H1 (cell line): ENCODE results near the gene DLL4. TPM values are rescaled to one million over a fixed set of nuclear protein-coding genes. Genes with fewer than 3 reads are reported as not detected.

Experiments
- CTCF ChIA-PET: fragments of 300-600 bp; sonication (Branson Sonifier 250); formaldehyde crosslinking; loops from one replicate; lab custom pipeline; 2021; ENCODE audit not compliant: partially characterized antibody; lab: Charles Lee
- POLR2A ChIA-PET: fragments of 300-600 bp; sonication (Branson Sonifier 250); formaldehyde crosslinking; loops from one replicate; lab custom pipeline; 2021; ENCODE audit warnings: inconsistent platforms; ENCODE audit not compliant: partially characterized antibody; lab: Charles Lee
- DNase-seq, 2 experiments: peaks; one replicate each; pipeline versions ENCODE4 v3.0.0 to v3.0.0-alpha.2; 2010 to 2022; ENCODE audit warnings: low spot score in 2 of 2, low read depth in 1 of 2, mixed read lengths in 1 of 2
- FAIRE-seq: peaks from 2 replicates; lab custom pipeline; 2011; peaks lifted over from hg19 to GRCh38; lab: Jason Lieb, UNC
- H2AFZ ChIP-seq: 2 replicates; pipeline ENCODE4 v1.8.1; 2012; ENCODE audit warnings: low read length, inconsistent platforms
- H2AK5ac ChIP-seq: 2 replicates; pipeline ENCODE4 v1.6.1; 2013; ENCODE audit warnings: low read depth, low read length
- H2BK120ac ChIP-seq: replicated peaks from 2 replicates; pipeline ENCODE3; 2013; ENCODE audit warnings: low read depth, low read length, inconsistent platforms
- H2BK12ac ChIP-seq: 2 replicates; pipeline ENCODE4 v1.6.1; 2013; ENCODE audit warnings: low read depth, low read length
- H2BK15ac ChIP-seq: 2 replicates; pipeline ENCODE4 v1.6.1; 2013; ENCODE audit warnings: low read length
- H2BK20ac ChIP-seq: 2 replicates; pipeline ENCODE4 v1.6.1; 2013; ENCODE audit warnings: low read length
- H2BK5ac ChIP-seq: 2 replicates; pipeline ENCODE4 v1.6.1; 2013; ENCODE audit warnings: low read depth, low read length
- H3K14ac ChIP-seq: 2 replicates; pipeline ENCODE4 v1.6.1; 2013; ENCODE audit warnings: inconsistent platforms; ENCODE audit not compliant: insufficient read length
- H3K18ac ChIP-seq: 2 replicates; pipeline ENCODE4 v1.6.1; 2013; ENCODE audit warnings: low read length; ENCODE audit errors: extremely low read depth
- H3K23ac ChIP-seq: 2 replicates; pipeline ENCODE4 v1.6.1; 2013; ENCODE audit warnings: inconsistent platforms; ENCODE audit not compliant: insufficient read length
- H3K23me2 ChIP-seq: 2 replicates; pipeline ENCODE4 v1.6.1; 2013; ENCODE audit warnings: low read depth, low read length
- H3K27ac ChIP-seq: 2 replicates; pipeline ENCODE4 v1.6.1; 2011; ENCODE audit warnings: low read depth, low read length, inconsistent platforms
- H3K27me3 ChIP-seq, 4 experiments: replicated peaks in 1 of 4; 1 replicate in 1 of 4; 2 replicates in 3 of 4; pipeline versions ENCODE4 v1.6.1 to v1.8.1; 2011 to 2013; ENCODE audit warnings: low read length in 3 of 4, mild to moderate bottlenecking in 3 of 4, inconsistent platforms in 2 of 4, mixed read lengths in 2 of 4, moderate library complexity in 1 of 4; ENCODE audit not compliant: control insufficient read depth in 3 of 4, insufficient read depth in 3 of 4; ENCODE audit errors: extremely low read depth in 1 of 4
- H3K36me3 ChIP-seq, 4 experiments: 2 replicates each; pipeline versions ENCODE4 v1.6.1 to v1.8.1; 2011 to 2013; ENCODE audit warnings: mild to moderate bottlenecking in 4 of 4, low read length in 3 of 4, moderate library complexity in 2 of 4, control low read depth in 1 of 4, inconsistent platforms in 1 of 4; ENCODE audit not compliant: insufficient read depth in 4 of 4, control insufficient read depth in 2 of 4
- H3K4ac ChIP-seq: replicated peaks from 2 replicates; pipeline ENCODE3; 2013; ENCODE audit warnings: low read length, low read depth, mixed read lengths, inconsistent platforms; ENCODE audit not compliant: insufficient read length
- H3K4me1 ChIP-seq, 4 experiments: replicated peaks in 1 of 4; 1 replicate in 1 of 4; 2 replicates in 3 of 4; pipeline versions ENCODE4 v1.6.1 to v1.8.1; 2011 to 2013; ENCODE audit warnings: low read length in 3 of 4, inconsistent platforms in 2 of 4, mixed read lengths in 1 of 4; ENCODE audit not compliant: insufficient read depth in 4 of 4, control insufficient read depth in 3 of 4
- H3K4me2 ChIP-seq, 2 experiments: 2 replicates each; pipeline versions ENCODE4 v1.6.1 to v1.8.1; 2011 to 2013; ENCODE audit warnings: low read depth in 2 of 2, low read length in 2 of 2, control low read depth in 1 of 2, inconsistent platforms in 1 of 2, mild to moderate bottlenecking in 1 of 2; ENCODE audit not compliant: insufficient read depth in 1 of 2
- H3K4me3 ChIP-seq, 4 experiments: fragments of 200-600, 300-600 bp in 1 of 4; sonication (generic), shearing (Covaris generic), sonication (Bioruptor Twin) in 1 of 4; 2 replicates each; pipeline versions ENCODE4 v1.5.1 to v1.8.1; 2011 to 2016; ENCODE audit warnings: low read length in 4 of 4, low read depth in 3 of 4, control low read depth in 2 of 4, inconsistent platforms in 2 of 4, mild to moderate bottlenecking in 2 of 4, mixed read lengths in 1 of 4, moderate library complexity in 1 of 4; ENCODE audit not compliant: insufficient read depth in 2 of 4; ENCODE audit errors: extremely low read depth in 1 of 4
- H3K56ac ChIP-seq: replicated peaks from 2 replicates; pipeline ENCODE3; 2013; ENCODE audit warnings: low read depth, mild to moderate bottlenecking, mixed read lengths, low read length, inconsistent platforms; ENCODE audit not compliant: insufficient read length
- H3K79me1 ChIP-seq: 2 replicates; pipeline ENCODE4 v1.6.1; 2013; ENCODE audit warnings: low read depth, low read length, control low read depth
- H3K79me2 ChIP-seq, 2 experiments: 2 replicates each; pipeline versions ENCODE4 v1.6.1 to v1.8.1; 2012 to 2013; ENCODE audit warnings: low read length in 2 of 2, mild to moderate bottlenecking in 2 of 2, inconsistent platforms in 1 of 2; ENCODE audit not compliant: insufficient read depth in 2 of 2, control insufficient read depth in 1 of 2
- H3K9ac ChIP-seq, 4 experiments: replicated peaks in 1 of 4; 1 replicate in 1 of 4; 2 replicates in 3 of 4; pipeline versions ENCODE4 v1.6.1 to v1.8.1; 2011 to 2013; ENCODE audit warnings: low read depth in 3 of 4, low read length in 3 of 4, control low read depth in 2 of 4, mild to moderate bottlenecking in 2 of 4, moderate library complexity in 2 of 4, inconsistent platforms in 1 of 4; ENCODE audit errors: extremely low read depth in 1 of 4
- H3K9me3 ChIP-seq, 2 experiments: 2 replicates each; pipeline versions ENCODE4 v1.6.1 to v1.8.1; 2012 to 2013; ENCODE audit warnings: mild to moderate bottlenecking in 2 of 2, moderate library complexity in 2 of 2, control low read depth in 1 of 2, inconsistent platforms in 1 of 2, low read depth in 1 of 2, low read length in 1 of 2, mixed read lengths in 1 of 2; ENCODE audit not compliant: insufficient read depth in 2 of 2
- H4K20me1 ChIP-seq, 2 experiments: replicated peaks in 1 of 2; 2 replicates each; pipeline versions ENCODE3 to v1.8.1; 2011 to 2013; ENCODE audit warnings: inconsistent platforms in 2 of 2, low read length in 2 of 2, mild to moderate bottlenecking in 1 of 2; ENCODE audit not compliant: insufficient read depth in 2 of 2, control insufficient read depth in 1 of 2
- H4K5ac ChIP-seq: 2 replicates; pipeline ENCODE4 v1.6.1; 2013; ENCODE audit warnings: low read length, low read depth, mixed read lengths, inconsistent platforms; ENCODE audit not compliant: insufficient read length
- H4K8ac ChIP-seq: 2 replicates; pipeline ENCODE4 v1.8.0; 2013; ENCODE audit warnings: mild to moderate bottlenecking, moderate library complexity, low read length, inconsistent platforms; ENCODE audit not compliant: insufficient read depth; ENCODE audit errors: extremely low read depth
- H4K91ac ChIP-seq: replicated peaks from 2 replicates; pipeline ENCODE3; 2013; ENCODE audit warnings: low read length, mixed read lengths, inconsistent platforms; ENCODE audit not compliant: insufficient read length
- ASH2L ChIP-seq: fragments of 200-600, 300-600 bp; sonication (generic); IDR thresholded peaks from one replicate; pipeline ENCODE4 v1.7.1; 2017; ENCODE audit warnings: low read length
- BCL11A ChIP-seq, 2 experiments: IDR thresholded peaks; one replicate each; pipeline ENCODE4 v1.6.1; 2011; ENCODE audit warnings: low read depth in 2 of 2, low read length in 2 of 2, mild to moderate bottlenecking in 2 of 2
- JUND ChIP-seq: IDR thresholded peaks from 2 replicates; pipeline ENCODE4 v1.6.1; 2011; ENCODE audit warnings: mild to moderate bottlenecking, improper control_type of control experiment, low read length
- KDM1A ChIP-seq: fragments of 200-600, 300-600 bp; sonication (generic); IDR thresholded peaks from 2 replicates; pipeline ENCODE4 v1.7.1; 2016; ENCODE audit warnings: mild to moderate bottlenecking, low read length, borderline replicate concordance
- KDM4A ChIP-seq: IDR thresholded peaks from one replicate; pipeline ENCODE4 v1.7.1; 2012; ENCODE audit warnings: low read depth, mild to moderate bottlenecking, moderate library complexity, low read length, inconsistent platforms; ENCODE audit not compliant: severe bottlenecking
- NANOG ChIP-seq: IDR thresholded peaks from 2 replicates; pipeline ENCODE4 v1.6.1; 2011; ENCODE audit warnings: low read length, low read depth, mild to moderate bottlenecking, inconsistent platforms; ENCODE audit not compliant: insufficient read depth, poor library complexity, severe bottlenecking
- NRF1 ChIP-seq: IDR thresholded peaks from 2 replicates; pipeline ENCODE4 v1.6.1; 2011; ENCODE audit warnings: mild to moderate bottlenecking, low read depth, low read length, improper control_type of control experiment
- POU5F1 ChIP-seq: IDR thresholded peaks from 2 replicates; pipeline ENCODE4 v1.6.1; 2011; ENCODE audit warnings: low read depth, mild to moderate bottlenecking, low read length, moderate library complexity
- SP2 ChIP-seq: IDR thresholded peaks from 2 replicates; pipeline ENCODE4 v1.6.1; 2012; ENCODE audit warnings: mild to moderate bottlenecking, low read length, inconsistent platforms
- SP4 ChIP-seq: IDR thresholded peaks from 2 replicates; pipeline ENCODE4 v1.6.1; 2012; ENCODE audit warnings: low read length, inconsistent platforms
- TAF1 ChIP-seq: IDR thresholded peaks from 2 replicates; pipeline ENCODE4 v1.6.1; 2011; ENCODE audit warnings: mild to moderate bottlenecking, low read depth, low read length
- WGBS, 2 experiments: shearing (Covaris generic) in 1 of 2; methylation state at CpG; one replicate each; pipeline versions ENCODE4 v1.1.6 to v1.1.7; 2013 to 2015; ENCODE audit warnings: low lambda C conversion rate in 2 of 2, mixed read lengths in 2 of 2, inconsistent platforms in 1 of 2, low coverage in 1 of 2, missing lambda C conversion rate in 1 of 2; ENCODE audit not compliant: insufficient replicate concordance in 2 of 2, insufficient coverage in 1 of 2, insufficient read length in 1 of 2; ENCODE audit errors: extremely low coverage in 1 of 2, missing lambda C conversion rate in 1 of 2; 5-methylcytosine and 5-hydroxymethylcytosine counted together
- polyA plus RNA-seq, 7 experiments: library from polyadenylated mRNA; depleted of rRNA in 3 of 7; stranded (reverse) in 5 of 7; unstranded in 2 of 7; fragments of >200 nt in 5 of 7; fragments of 200-250 nt in 2 of 7; gene quantifications; 1 replicate in 5 of 7; 2 replicates in 1 of 7; 4 replicates in 1 of 7; pipeline versions ENCODE4 v1.2.1 to v1.2.3, GENCODE V29; 2011 to 2013; ENCODE audit warnings: missing spikeins in 2 of 7, mixed read lengths in 2 of 7
- total RNA-seq: library from RNA; stranded (reverse); fragmentation: NEBNext Ultra II Directional; extraction: Animal tissue kit (Norgen Biotek cat#: 25700); gene quantifications from 2 replicates; pipeline ENCODE4 v1.2.1, GENCODE V29; 2021

The DLL4 gene
- total and polyA plus RNA-seq, 2 of the 8 experiments (the other 6 are each of a cell fraction or from before 2014, with no cell fraction given), result 0.23 to 0.60 TPM

DNA sequence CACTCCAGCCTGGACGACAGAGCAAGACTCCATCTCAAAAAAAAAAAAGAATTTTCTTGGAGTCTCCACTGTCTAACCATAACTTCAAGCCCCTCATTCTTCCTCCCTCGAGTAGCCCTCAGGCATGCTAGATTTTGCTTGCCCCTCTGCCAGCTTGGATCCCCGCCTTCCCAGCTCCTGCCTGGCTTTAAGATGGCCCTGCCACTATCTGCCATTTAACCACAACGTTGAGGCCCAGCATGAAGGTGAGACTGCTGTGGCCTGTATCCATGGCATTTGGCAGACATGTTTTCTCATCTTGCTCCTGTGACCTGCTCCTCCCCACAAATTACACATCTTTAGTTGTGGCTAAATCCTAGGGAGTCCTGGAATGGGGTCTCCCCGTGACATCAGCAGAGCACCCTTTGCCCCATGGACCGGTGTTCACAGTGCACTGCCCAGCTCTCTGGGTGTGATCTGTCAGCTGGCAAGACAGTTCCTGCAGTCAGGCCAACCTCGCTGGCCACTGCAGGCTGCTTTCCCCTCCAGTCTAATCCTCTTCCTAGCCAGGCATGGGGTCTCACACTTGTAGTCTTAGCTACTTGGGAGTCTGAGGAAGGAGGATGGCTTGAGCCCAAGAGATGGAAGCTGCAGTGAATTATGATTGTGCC is 24.5 kb upstream of the DLL4 start:
- ChIA-PET POLR2A (interaction anchor here (0.7 to 11.5 kb wide), 8 partner anchors 10 to 210 kb away, joined by 3 to 209 read pairs (median 8); partner anchors contain the start of genes CHAC1, DLL4, RAD51 and VPS18), CTCF (interaction anchor here (0.6 to 20.6 kb wide), 41 partner anchors 9 to 456 kb away, joined by 3 to 619 read pairs (median 6); partner anchors contain the start of genes CHAC1, DLL4, GCHFR and VPS18)
- no peak overlapping the region for H3K27ac ChIP-seq
- TF ChIP-seq KDM1A (no peak), NRF1 (no peak), TAF1 (no peak), BCL11A (IDR thresholded peaks at IDR 0.05; ENCODE audit: low read depth in 2 of 2, low read length in 2 of 2) (no peak), ASH2L (no peak), SP4 (no peak), NANOG (no peak), KDM4A (no peak), SP2 (no peak), POU5F1 (no peak), JUND (no peak)

More for the DNA sequence above, 24.5 kb upstream of the DLL4 start:
- 93% methylated on average over 7 of the region's 7 CpGs; no CpG with 5 or more reads in 1 of the 2 experiments for WGBS, 2 experiments
- H3K14ac ChIP-seq, result no peak overlapping the region
- no peak overlapping the region for H3K4me3 ChIP-seq
- no peak overlapping the region for H2BK5ac ChIP-seq
- H3K56ac ChIP-seq, result no peak overlapping the region
- peaks cover 6% of the 10 kb centered on the region; the same call in 1 of the 2 replicates for H3K23me2 ChIP-seq
- no peak overlapping the region for H3K4ac ChIP-seq
- H2BK15ac ChIP-seq, result 0 out of 2 replicates have a peak overlapping the region, but pooled peaks have one; percentile 1
- H3K36me3 ChIP-seq, result peaks cover 17 to 32% (median 21%) of the 10 kb centered on the region in 4 experiments
- H2BK12ac ChIP-seq, result no peak overlapping the region
- peaks cover 22% of the 10 kb centered on the region in 2 experiments for H4K20me1 ChIP-seq
- no peak overlapping the region for H4K5ac ChIP-seq
- H3K4me1 ChIP-seq, result peaks cover 0 to 9% (median 8%) of the 10 kb centered on the region in 4 experiments; a peak in 6 of 7 replicates
- no peaks in the 10 kb centered on the region for H3K9me3 ChIP-seq
- H3K9ac ChIP-seq, result no peak overlapping the region
- H2AK5ac ChIP-seq, result no peak overlapping the region
- no peak for FAIRE-seq
- DNase-seq, result no peak
- no peak overlapping the region for H2BK120ac ChIP-seq
- H4K8ac ChIP-seq, result no peak overlapping the region
- H3K27me3 ChIP-seq, result no peaks in the 10 kb centered on the region; a peak in 1 of 7 replicates
- H3K23ac ChIP-seq, result no peak overlapping the region
- no peak overlapping the region for H2BK20ac ChIP-seq
- peaks cover 0 to 9% of the 10 kb centered on the region in 2 experiments; a peak in 1 of 4 replicates for H3K79me2 ChIP-seq
- H3K4me2 ChIP-seq, result no peak overlapping the region
- no peak overlapping the region for H2AFZ ChIP-seq
- H4K91ac ChIP-seq, result no peak overlapping the region
- no peaks in the 10 kb centered on the region for H3K79me1 ChIP-seq
- no peak overlapping the region for H3K18ac ChIP-seq
